HFFc6 (cell line): ENCODE measurements around the gene CSNK1A1L. TPM values are rescaled to one million over a fixed set of nuclear protein-coding genes. Genes with fewer than 3 reads are reported as not detected.
A peak's percentile ranks its signal among the peaks of the same experiment; 100 is the strongest.

Experiments
- DNase-seq: peaks from one replicate; pipeline ENCODE4 v3.0.0-alpha.2; 2018
- H3K27ac Mint-ChIP-seq: 2 replicates; pipeline ENCODE4 v1.8.0; 2020; ENCODE audit warnings: mild to moderate bottlenecking, mixed read lengths
- H3K27me3 Mint-ChIP-seq: 2 replicates; pipeline ENCODE4 v1.8.0; 2021; ENCODE audit warnings: mild to moderate bottlenecking, moderate library complexity, mixed read lengths; ENCODE audit not compliant: insufficient read depth
- H3K36me3 Mint-ChIP-seq: 2 replicates; pipeline ENCODE4 v1.8.0; 2021; ENCODE audit warnings: low read depth, mixed read lengths
- H3K4me1 Mint-ChIP-seq: 2 replicates; pipeline ENCODE4 v1.8.0; 2020; ENCODE audit warnings: low read depth, mixed read lengths
- H3K4me3 Mint-ChIP-seq: 2 replicates; pipeline ENCODE4 v1.8.0; 2020; ENCODE audit warnings: mild to moderate bottlenecking, moderate library complexity, mixed read lengths
- H3K9me3 Mint-ChIP-seq: 2 replicates; pipeline ENCODE4 v1.8.0; 2020; ENCODE audit warnings: mild to moderate bottlenecking, mixed read lengths
- total RNA-seq, 6 experiments: library from RNA; stranded (reverse); fragmentation: NEBNext Ultra II Directional; extraction: Animal tissue kit (Norgen Biotek cat#: 25700); gene quantifications; 2 replicates in 1 of 6; 3 replicates in 5 of 6; pipeline ENCODE4 v1.2.3, GENCODE V29; 2021
- TF ChIP-seq, protein P1 (sequence below): fragments of 200-600 bp; sonication (generic); IDR thresholded peaks from 2 replicates; pipeline ENCODE4 v1.5.0; 2021; ENCODE audit warnings: antibody characterized with exemption, mild to moderate bottlenecking

Gene CSNK1A1L
- total RNA-seq, 6 experiments from 2014 or later, result not detected

DNA sequence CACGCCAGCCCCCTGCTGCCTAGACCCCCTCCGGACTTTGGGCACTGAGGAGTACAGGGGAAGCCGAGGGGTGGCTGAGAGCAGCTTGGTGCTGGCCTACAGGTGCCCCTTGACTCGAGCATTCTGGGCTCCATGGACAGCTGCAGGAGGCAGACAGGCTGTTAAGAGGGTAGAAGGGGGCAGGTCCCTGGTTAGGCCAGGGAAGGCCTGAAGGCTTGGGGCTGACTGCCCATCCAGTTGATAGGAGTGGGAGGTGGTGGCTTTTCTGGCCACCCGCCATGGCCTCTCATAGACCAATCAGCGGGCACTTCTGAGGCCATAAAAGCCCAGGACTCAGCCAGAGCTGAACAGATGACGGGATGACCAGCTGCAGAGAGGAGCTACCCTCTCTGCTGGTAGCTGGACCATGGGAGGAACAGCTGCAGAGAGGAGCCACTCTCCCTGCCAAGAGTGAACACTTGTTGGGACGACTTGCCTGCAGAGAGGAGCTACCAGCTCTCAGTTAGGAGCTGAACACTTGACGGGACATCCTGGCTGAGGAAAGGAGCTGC, 35.2 kb downstream of the CSNK1A1L start:
- Mint-ChIP-seq H3K4me1 (peaks cover 7% of the 10 kb centered on the region), H3K4me3 (no peak overlapping the region), H3K27me3 (no peaks in the 10 kb centered on the region), H3K27ac (no peak overlapping the region), H3K36me3 (no peaks in the 10 kb centered on the region), H3K9me3 (no peaks in the 10 kb centered on the region)
- TF ChIP-seq, protein P1, sequence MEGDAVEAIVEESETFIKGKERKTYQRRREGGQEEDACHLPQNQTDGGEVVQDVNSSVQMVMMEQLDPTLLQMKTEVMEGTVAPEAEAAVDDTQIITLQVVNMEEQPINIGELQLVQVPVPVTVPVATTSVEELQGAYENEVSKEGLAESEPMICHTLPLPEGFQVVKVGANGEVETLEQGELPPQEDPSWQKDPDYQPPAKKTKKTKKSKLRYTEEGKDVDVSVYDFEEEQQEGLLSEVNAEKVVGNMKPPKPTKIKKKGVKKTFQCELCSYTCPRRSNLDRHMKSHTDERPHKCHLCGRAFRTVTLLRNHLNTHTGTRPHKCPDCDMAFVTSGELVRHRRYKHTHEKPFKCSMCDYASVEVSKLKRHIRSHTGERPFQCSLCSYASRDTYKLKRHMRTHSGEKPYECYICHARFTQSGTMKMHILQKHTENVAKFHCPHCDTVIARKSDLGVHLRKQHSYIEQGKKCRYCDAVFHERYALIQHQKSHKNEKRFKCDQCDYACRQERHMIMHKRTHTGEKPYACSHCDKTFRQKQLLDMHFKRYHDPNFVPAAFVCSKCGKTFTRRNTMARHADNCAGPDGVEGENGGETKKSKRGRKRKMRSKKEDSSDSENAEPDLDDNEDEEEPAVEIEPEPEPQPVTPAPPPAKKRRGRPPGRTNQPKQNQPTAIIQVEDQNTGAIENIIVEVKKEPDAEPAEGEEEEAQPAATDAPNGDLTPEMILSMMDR, result no peak
- no peak for DNase-seq

GRCh38 chr13:37069597-37070103, 35.8 kb downstream of the CSNK1A1L start:
- H3K27me3 Mint-ChIP-seq, result no peaks in the 10 kb centered on the region
- H3K27ac Mint-ChIP-seq, result no peak overlapping the region
- peaks cover 7% of the 10 kb centered on the region for H3K4me1 Mint-ChIP-seq

GRCh38 chr13:37068962-37069361, 36.5 kb downstream of the CSNK1A1L start:
- no peaks in the 10 kb centered on the region for H3K27me3 Mint-ChIP-seq
- H3K36me3 Mint-ChIP-seq, result no peaks in the 10 kb centered on the region
- peaks cover 7% of the 10 kb centered on the region for H3K4me1 Mint-ChIP-seq
- peak; percentile 4 for DNase-seq
- H3K27ac Mint-ChIP-seq, result no peak overlapping the region
- no peak overlapping the region for H3K4me3 Mint-ChIP-seq
- TF ChIP-seq, protein P1, result peak; percentile 73
- H3K9me3 Mint-ChIP-seq, result no peaks in the 10 kb centered on the region

More at GRCh38 chr13:37069597-37070103, 35.8 kb downstream of the CSNK1A1L start:
- Mint-ChIP-seq H3K36me3 (no peaks in the 10 kb centered on the region), H3K4me3 (no peak overlapping the region), H3K9me3 (no peaks in the 10 kb centered on the region)
- TF ChIP-seq, protein P1, result no peak
- no peak for DNase-seq

DNA sequence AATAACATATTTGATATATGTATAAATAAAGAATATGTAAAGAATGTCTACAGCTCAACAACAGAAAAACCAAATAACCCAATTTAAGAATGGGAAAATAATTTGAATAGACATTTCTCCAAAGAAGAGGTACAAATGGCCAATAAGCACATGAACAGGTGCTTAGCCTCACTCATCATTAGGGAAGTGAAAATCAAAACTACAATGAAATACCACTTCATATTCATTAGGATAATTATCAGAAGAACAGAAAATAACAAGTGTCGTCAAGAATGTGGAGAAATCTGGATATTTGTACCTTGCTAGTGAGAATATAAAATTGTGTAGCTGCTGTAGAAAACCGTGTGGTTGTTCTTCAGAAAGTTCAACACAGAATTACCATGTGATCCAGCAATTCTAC, 37.6 kb downstream of the CSNK1A1L start:
- H3K9me3 Mint-ChIP-seq, result no peaks in the 10 kb centered on the region
- no peak overlapping the region for H3K27ac Mint-ChIP-seq

DNA sequence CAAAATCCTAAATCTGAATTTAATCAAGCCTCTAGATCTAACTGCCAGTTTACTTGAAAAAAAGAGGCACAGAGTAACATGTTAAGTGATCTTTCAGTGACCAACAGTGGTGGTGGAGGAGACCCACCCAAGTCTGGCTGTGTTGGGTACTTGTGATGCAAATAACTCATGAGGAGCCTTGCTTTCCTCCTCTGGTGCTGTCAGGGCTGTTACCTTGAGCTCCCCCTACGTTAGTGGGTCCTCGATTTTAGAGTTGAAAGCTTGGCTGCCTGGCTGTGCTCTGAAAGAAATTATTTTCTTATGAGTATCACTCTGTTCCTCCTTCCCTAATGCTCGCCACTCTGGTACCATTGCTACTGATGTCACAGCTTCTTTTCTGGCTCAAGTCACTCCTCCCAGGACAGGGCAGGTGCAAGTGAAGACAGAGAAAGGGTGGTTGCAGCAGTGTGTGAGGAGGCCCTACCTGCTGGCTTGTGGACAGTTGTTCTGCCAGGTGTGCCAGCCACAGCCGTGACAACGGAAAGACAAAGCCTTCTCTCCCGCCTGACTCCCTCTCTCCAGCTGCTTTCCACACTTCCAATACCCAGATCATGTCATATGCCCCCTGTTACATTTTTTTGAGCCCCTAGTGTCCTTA, 39.5 kb downstream of the CSNK1A1L start:
- Mint-ChIP-seq H3K9me3 (no peaks in the 10 kb centered on the region), H3K4me1 (no peaks in the 10 kb centered on the region; the same call in 1 of the 2 replicates), H3K27ac (no peak overlapping the region), H3K4me3 (no peak overlapping the region), H3K36me3 (no peaks in the 10 kb centered on the region), H3K27me3 (no peaks in the 10 kb centered on the region)
- DNase-seq, result no peak
- TF ChIP-seq, protein P1, result no peak

More for the DNA sequence above, 37.6 kb downstream of the CSNK1A1L start:
- DNase-seq, result no peak
- peaks cover 7% of the 10 kb centered on the region for H3K4me1 Mint-ChIP-seq
- H3K36me3 Mint-ChIP-seq, result no peaks in the 10 kb centered on the region
- H3K27me3 Mint-ChIP-seq, result no peaks in the 10 kb centered on the region
- H3K4me3 Mint-ChIP-seq, result no peak overlapping the region
- TF ChIP-seq, protein P1, result no peak
